Keratinocyte (primary cell): Measurements from ENCODE around the gene VPS13D. TPM values are rescaled to one million over a fixed set of nuclear protein-coding genes. Genes with fewer than 3 reads are reported as not detected.

Experiments
- DNase-seq: peaks from one replicate; pipeline ENCODE4 v3.0.0-alpha.2; 2011; ENCODE audit warnings: low read depth, missing footprints, low spot score
- FAIRE-seq: peaks from 2 replicates; lab custom pipeline; 2011; peaks lifted over from hg19 to GRCh38; lab: Jason Lieb, UNC
- H2AFZ ChIP-seq: 2 replicates; pipeline ENCODE4 v1.6.0; 2012; ENCODE audit warnings: low read length, control low read depth, inconsistent platforms; ENCODE audit not compliant: control insufficient read depth
- H3K27ac ChIP-seq: 2 replicates; pipeline ENCODE4 v1.5.1; 2011; ENCODE audit warnings: low read length; ENCODE audit not compliant: control insufficient read depth, insufficient read depth
- H3K27me3 ChIP-seq: 3 replicates; pipeline ENCODE4 v1.6.0; 2011; ENCODE audit warnings: low read length; ENCODE audit not compliant: control insufficient read depth, insufficient read depth; ENCODE audit errors: extremely low read depth
- H3K36me3 ChIP-seq, 2 experiments: 2 replicates in 1 of 2; 3 replicates in 1 of 2; pipeline ENCODE4 v1.5.1; 2011; ENCODE audit warnings: low read length in 2 of 2, mild to moderate bottlenecking in 1 of 2; ENCODE audit not compliant: control insufficient read depth in 2 of 2, insufficient read depth in 2 of 2; ENCODE audit errors: extremely low read depth in 1 of 2
- H3K4me1 ChIP-seq: 3 replicates; pipeline ENCODE4 v1.5.1; 2011; ENCODE audit warnings: low read length; ENCODE audit not compliant: control insufficient read depth, insufficient read depth; ENCODE audit errors: extremely low read depth
- H3K4me2 ChIP-seq: 3 replicates; pipeline ENCODE4 v1.6.0; 2011; ENCODE audit warnings: low read depth, low read length; ENCODE audit not compliant: control insufficient read depth, insufficient read depth; ENCODE audit errors: extremely low read depth
- H3K4me3 ChIP-seq, 3 experiments: fragments of 200-600 bp in 1 of 3; sonication (generic) in 1 of 3; 2 replicates in 2 of 3; 3 replicates in 1 of 3; pipeline ENCODE4 v1.5.1; 2011 to 2016; ENCODE audit warnings: low read length in 3 of 3, mild to moderate bottlenecking in 3 of 3, control low read depth in 2 of 3, inconsistent platforms in 1 of 3, low read depth in 1 of 3, mixed read lengths in 1 of 3, mixed run types in 1 of 3, moderate library complexity in 1 of 3; ENCODE audit not compliant: control insufficient read depth in 2 of 3, insufficient read depth in 2 of 3; ENCODE audit errors: extremely low read depth in 1 of 3
- H3K79me2 ChIP-seq: 2 replicates; pipeline ENCODE4 v1.6.0; 2012; ENCODE audit warnings: low read length; ENCODE audit not compliant: control insufficient read depth, insufficient read depth
- H3K9ac ChIP-seq: 3 replicates; pipeline ENCODE4 v1.6.0; 2011; ENCODE audit warnings: low read length; ENCODE audit not compliant: control insufficient read depth, insufficient read depth; ENCODE audit errors: extremely low read depth
- H3K9me1 ChIP-seq: 3 replicates; pipeline ENCODE4 v1.6.0; 2011; ENCODE audit warnings: low read length; ENCODE audit not compliant: control insufficient read depth, insufficient read depth; ENCODE audit errors: extremely low read depth
- H3K9me3 ChIP-seq: 2 replicates; pipeline ENCODE4 v1.5.1; 2012; ENCODE audit warnings: low read depth, low read length; ENCODE audit not compliant: control insufficient read depth
- H4K20me1 ChIP-seq: 3 replicates; pipeline ENCODE4 v1.6.0; 2011; ENCODE audit warnings: low read length; ENCODE audit not compliant: control insufficient read depth, insufficient read depth; ENCODE audit errors: extremely low read depth
- EZH2 ChIP-seq: IDR thresholded peaks from one replicate; pipeline ENCODE4 v1.6.1; 2012; ENCODE audit warnings: inconsistent platforms, mild to moderate bottlenecking, low read length, moderate library complexity
- dilution Hi-C: fragments of 300-500 bp; cut with MboI; formaldehyde crosslinking; loops from one replicate; pipeline ENCODE4 v1.7.0; 2020; ENCODE audit warnings: low sequenced_read_pairs; ENCODE audit not compliant: extremely low pct_ligation_motif_present
- polyA plus RNA-seq, 5 experiments: library from polyadenylated mRNA; depleted of rRNA in 3 of 5; stranded (reverse) in 3 of 5; stranded (forward) in 1 of 5; unstranded in 1 of 5; fragments of >200 nt; gene quantifications; 1 replicate in 1 of 5; 2 replicates in 3 of 5; 3 replicates in 1 of 5; pipeline versions ENCODE4 v1.2.1 to v1.2.3, GENCODE V29; 2011 to 2012; ENCODE audit warnings: missing spikeins in 2 of 5, low read depth in 1 of 5, low replicate concordance in 1 of 5
- TF ChIP-seq, protein P1 (sequence below), 3 experiments: IDR thresholded peaks in 1 of 3; conservative IDR thresholded peaks in 1 of 3; optimal IDR thresholded peaks in 1 of 3; 2 replicates in 2 of 3; 3 replicates in 1 of 3; pipeline versions ENCODE3 to v1.5.1; 2011; ENCODE audit warnings: low read length in 3 of 3, mild to moderate bottlenecking in 3 of 3, moderate library complexity in 2 of 3, control low read depth in 1 of 3, inconsistent platforms in 1 of 3; ENCODE audit not compliant: insufficient read depth in 2 of 3; ENCODE audit errors: extremely low read depth in 1 of 3

VPS13D gene
- polyA plus RNA-seq, 1 donor (not counting 4 experiments of a cell fraction or from before 2014, with no cell fraction given): 19.0 TPM

DNA sequence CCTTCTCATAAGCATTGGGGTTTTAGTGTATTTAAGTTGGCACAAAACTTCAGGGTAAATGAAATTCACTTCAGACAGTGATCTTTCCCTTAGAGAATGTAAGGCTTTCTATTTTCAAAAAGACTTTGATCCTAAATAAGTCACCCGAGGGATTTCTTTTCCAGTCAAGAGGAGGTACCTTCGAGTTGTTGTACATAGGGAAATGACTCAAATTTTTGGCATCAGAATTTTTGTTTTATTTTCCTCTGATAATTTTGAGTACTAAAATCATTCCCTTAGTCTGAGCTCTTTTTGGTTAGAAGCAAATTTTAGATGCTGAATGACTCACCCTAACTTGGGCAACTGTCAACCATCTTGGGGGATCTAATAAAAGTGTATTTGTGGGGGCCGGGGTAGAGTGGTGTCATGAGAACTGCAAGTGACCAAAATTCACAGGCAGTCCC is 194.3 kb downstream of the VPS13D start:
- Histone ChIP-seq H3K4me2 (no peak overlapping the region), H3K36me3 (peaks cover 5 to 8% of the 10 kb centered on the region in 2 experiments), H3K4me3 (no peak overlapping the region), H3K4me1 (no peaks in the 10 kb centered on the region), H3K9me1 (no peaks in the 10 kb centered on the region), H4K20me1 (no peaks in the 10 kb centered on the region), H2AFZ (no peak overlapping the region), H3K27ac (no peak overlapping the region), H3K9ac (no peak overlapping the region), H3K9me3 (no peaks in the 10 kb centered on the region), H3K79me2 (no peaks in the 10 kb centered on the region), H3K27me3 (no peaks in the 10 kb centered on the region)
- dilution Hi-C loops: no loop called here
- DNase-seq (no peak), FAIRE-seq (no peak)
- TF ChIP-seq, protein P1, sequence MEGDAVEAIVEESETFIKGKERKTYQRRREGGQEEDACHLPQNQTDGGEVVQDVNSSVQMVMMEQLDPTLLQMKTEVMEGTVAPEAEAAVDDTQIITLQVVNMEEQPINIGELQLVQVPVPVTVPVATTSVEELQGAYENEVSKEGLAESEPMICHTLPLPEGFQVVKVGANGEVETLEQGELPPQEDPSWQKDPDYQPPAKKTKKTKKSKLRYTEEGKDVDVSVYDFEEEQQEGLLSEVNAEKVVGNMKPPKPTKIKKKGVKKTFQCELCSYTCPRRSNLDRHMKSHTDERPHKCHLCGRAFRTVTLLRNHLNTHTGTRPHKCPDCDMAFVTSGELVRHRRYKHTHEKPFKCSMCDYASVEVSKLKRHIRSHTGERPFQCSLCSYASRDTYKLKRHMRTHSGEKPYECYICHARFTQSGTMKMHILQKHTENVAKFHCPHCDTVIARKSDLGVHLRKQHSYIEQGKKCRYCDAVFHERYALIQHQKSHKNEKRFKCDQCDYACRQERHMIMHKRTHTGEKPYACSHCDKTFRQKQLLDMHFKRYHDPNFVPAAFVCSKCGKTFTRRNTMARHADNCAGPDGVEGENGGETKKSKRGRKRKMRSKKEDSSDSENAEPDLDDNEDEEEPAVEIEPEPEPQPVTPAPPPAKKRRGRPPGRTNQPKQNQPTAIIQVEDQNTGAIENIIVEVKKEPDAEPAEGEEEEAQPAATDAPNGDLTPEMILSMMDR (optimal IDR thresholded peaks at IDR 0.05 in 1 of 3, IDR thresholded peaks at IDR 0.05 in 1 of 3, conservative IDR thresholded peaks at IDR 0.05 in 1 of 3; ENCODE audit: extremely low read depth in 1 of 3, insufficient read depth in 2 of 3, low read length in 3 of 3): no peak
- TF ChIP-seq EZH2: no peak

DNA sequence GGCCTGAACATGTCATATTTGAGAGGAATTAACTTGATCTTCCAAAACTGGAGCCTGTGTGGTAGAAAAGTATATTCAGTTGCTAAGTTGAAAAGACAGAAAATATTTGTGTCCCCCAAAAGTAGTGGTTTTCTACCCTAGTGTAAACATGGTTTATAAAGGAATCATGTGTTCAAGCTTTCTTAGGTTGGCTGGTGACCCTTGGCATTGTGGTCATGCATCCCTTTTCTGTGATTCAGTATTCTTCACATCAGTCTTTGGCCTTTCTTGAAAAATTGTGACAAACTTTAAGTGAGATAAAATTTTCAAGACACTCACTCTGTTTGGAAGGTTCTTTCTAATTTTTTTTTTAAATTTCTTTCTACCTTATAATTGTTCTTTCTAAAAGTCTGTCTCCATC is 195.0 kb downstream of the VPS13D start:
- no peak for TF ChIP-seq EZH2
- TF ChIP-seq, protein P1 (optimal IDR thresholded peaks at IDR 0.05 in 1 of 3, IDR thresholded peaks at IDR 0.05 in 1 of 3, conservative IDR thresholded peaks at IDR 0.05 in 1 of 3; ENCODE audit: extremely low read depth in 1 of 3, insufficient read depth in 2 of 3, low read length in 3 of 3): no peak
- H3K4me3 ChIP-seq: no peak overlapping the region

More for the DNA sequence above, 195.0 kb downstream of the VPS13D start:
- Histone ChIP-seq H2AFZ (no peak overlapping the region), H4K20me1 (no peaks in the 10 kb centered on the region), H3K4me1 (no peaks in the 10 kb centered on the region), H3K4me2 (no peak overlapping the region), H3K36me3 (peaks cover 3 to 5% of the 10 kb centered on the region in 2 experiments), H3K79me2 (no peaks in the 10 kb centered on the region), H3K27ac (no peak overlapping the region), H3K9me1 (no peaks in the 10 kb centered on the region), H3K9ac (no peak overlapping the region), H3K9me3 (no peaks in the 10 kb centered on the region), H3K27me3 (no peaks in the 10 kb centered on the region)
- DNase-seq (no peak), FAIRE-seq (no peak)
- dilution Hi-C loops: no loop called here
